Muscle layer of colon (tissue), 2 donors: ENCODE results near the gene LRFN2.

Experiments used
- H3K27ac ChIP-seq: one replicate; pipeline ENCODE4 v1.7.0; 2013; ENCODE audit warnings: low read depth, mild to moderate bottlenecking, low read length, moderate library complexity
- H3K27me3 ChIP-seq, 2 donors: one replicate each; pipeline ENCODE4 v1.7.0; 2013; ENCODE audit warnings: low read length in 2 of 2, mild to moderate bottlenecking in 2 of 2; ENCODE audit not compliant: insufficient read depth in 2 of 2, control insufficient read depth in 1 of 2
- H3K36me3 ChIP-seq: one replicate; pipeline ENCODE4 v1.7.0; 2013; ENCODE audit warnings: mild to moderate bottlenecking, low read length; ENCODE audit not compliant: insufficient read depth
- H3K4me1 ChIP-seq: one replicate; pipeline ENCODE4 v1.7.0; 2013; ENCODE audit warnings: mild to moderate bottlenecking, low read length; ENCODE audit not compliant: insufficient read depth
- H3K4me3 ChIP-seq, 2 donors: one replicate each; pipeline ENCODE4 v1.7.0; 2013; ENCODE audit warnings: low read length in 2 of 2, low read depth in 1 of 2, mild to moderate bottlenecking in 1 of 2, moderate library complexity in 1 of 2
- H3K9ac ChIP-seq: one replicate; pipeline ENCODE4 v1.7.0; 2013; ENCODE audit warnings: low read length
- H3K9me3 ChIP-seq: one replicate; pipeline ENCODE4 v1.7.0; 2013; ENCODE audit warnings: mild to moderate bottlenecking, low read length
- donor health status: abdominal sarcoma.
- donor health status: Adenocarcinoma of cecum.

LRFN2 gene

DNA sequence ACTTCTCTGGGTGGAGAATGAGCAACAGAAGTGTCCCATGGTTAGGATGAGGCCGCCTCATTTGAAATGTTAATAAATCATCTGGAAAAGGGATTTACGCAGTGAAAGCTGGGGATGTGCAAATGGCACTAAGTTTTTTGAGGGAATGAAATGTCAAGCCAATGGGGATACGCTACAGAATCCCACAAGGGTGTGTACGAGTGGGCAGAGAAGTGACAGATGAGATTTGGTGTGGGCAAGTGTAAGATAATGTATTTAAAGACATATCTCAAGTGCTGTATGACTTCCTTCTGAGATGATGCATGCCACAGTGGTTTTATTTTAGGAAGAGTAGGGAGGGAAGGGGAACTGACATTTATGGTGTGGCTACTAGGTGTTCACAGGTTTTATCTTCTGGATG, 100.6 kb downstream of the LRFN2 start:
- Histone ChIP-seq H3K27ac (no peak overlapping the region), H3K4me3 (no peak overlapping the region), H3K4me1 (no peaks in the 10 kb centered on the region), H3K27me3 (peaks cover 0 to 4% of the 10 kb centered on the region in 2 donors), H3K36me3 (no peaks in the 10 kb centered on the region), H3K9me3 (no peaks in the 10 kb centered on the region), H3K9ac (no peak overlapping the region)

DNA sequence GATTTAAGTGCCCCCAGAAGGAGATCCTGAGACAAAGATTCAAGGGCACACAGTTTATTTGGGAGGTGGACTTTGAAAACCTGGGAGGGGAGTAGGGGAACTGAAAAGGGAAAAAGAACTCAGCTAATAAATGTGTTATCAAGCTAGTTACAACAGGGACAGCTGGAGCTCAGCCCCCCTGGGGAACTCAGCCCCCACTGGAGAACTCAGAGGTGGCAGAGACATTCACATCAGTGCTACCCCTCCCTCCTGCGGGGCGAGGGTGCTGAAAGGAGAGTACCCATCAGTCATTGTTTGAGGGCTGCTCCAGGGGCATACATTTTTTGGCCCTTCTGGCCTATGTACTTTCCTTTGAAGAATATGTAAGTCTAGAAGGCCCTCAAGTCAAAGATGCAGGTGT, 101.4 kb downstream of the LRFN2 start:
- Histone ChIP-seq H3K4me1 (no peaks in the 10 kb centered on the region), H3K27ac (no peak overlapping the region), H3K4me3 (no peak overlapping the region), H3K36me3 (no peaks in the 10 kb centered on the region), H3K9me3 (no peaks in the 10 kb centered on the region), H3K27me3 (peaks cover 0 to 4% of the 10 kb centered on the region in 2 donors), H3K9ac (no peak overlapping the region)

DNA sequence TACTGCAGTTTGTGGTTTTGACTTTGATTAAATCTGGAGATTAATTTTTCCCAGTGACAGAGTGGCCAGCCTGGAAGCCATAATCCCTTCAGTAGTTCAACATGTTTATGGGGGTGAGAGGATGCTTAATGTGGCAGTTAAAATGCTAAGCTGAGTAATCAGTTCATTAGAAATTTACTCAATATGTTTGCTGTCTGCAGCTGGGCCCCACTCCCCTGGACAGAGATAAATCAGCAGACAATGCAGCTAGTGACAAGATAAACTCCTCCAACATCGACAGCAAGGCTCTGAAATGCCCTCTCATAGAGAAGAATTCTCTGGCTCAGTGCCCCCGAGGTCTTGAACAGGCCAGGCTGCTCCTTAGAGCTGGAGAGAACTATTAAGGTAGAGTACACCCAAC, 101.9 kb downstream of the LRFN2 start:
- H3K27me3 ChIP-seq, result peaks cover 0 to 4% of the 10 kb centered on the region in 2 donors
- no peak overlapping the region for H3K9ac ChIP-seq
- no peaks in the 10 kb centered on the region for H3K9me3 ChIP-seq
- no peak overlapping the region for H3K27ac ChIP-seq
- H3K4me1 ChIP-seq, result no peaks in the 10 kb centered on the region
- H3K4me3 ChIP-seq, result no peak overlapping the region
- no peaks in the 10 kb centered on the region for H3K36me3 ChIP-seq

DNA sequence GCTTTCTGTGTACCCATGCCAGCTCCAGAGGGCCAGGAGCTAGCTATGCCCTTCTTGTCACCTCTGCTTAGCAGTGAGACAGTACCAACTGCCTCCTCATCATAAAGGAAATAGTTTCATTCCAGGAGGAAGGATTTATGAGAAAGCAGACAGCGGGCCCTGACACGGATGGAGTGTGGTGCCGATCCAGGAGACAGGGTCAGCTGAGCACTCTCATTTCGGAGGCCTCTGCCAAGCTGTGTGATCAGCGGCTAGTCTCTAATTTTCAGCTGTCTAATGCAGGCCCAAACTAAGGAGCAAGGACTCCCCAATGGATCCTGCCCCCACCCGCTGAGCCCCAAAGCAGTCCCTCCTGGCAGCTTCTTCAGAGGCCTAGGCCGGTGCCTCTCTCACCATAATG, 103.1 kb downstream of the LRFN2 start:
- Histone ChIP-seq H3K27ac (no peak overlapping the region), H3K4me1 (no peaks in the 10 kb centered on the region), H3K27me3 (peaks cover 0 to 4% of the 10 kb centered on the region in 2 donors), H3K9me3 (no peaks in the 10 kb centered on the region), H3K9ac (no peak overlapping the region), H3K4me3 (no peak overlapping the region), H3K36me3 (no peaks in the 10 kb centered on the region)

DNA sequence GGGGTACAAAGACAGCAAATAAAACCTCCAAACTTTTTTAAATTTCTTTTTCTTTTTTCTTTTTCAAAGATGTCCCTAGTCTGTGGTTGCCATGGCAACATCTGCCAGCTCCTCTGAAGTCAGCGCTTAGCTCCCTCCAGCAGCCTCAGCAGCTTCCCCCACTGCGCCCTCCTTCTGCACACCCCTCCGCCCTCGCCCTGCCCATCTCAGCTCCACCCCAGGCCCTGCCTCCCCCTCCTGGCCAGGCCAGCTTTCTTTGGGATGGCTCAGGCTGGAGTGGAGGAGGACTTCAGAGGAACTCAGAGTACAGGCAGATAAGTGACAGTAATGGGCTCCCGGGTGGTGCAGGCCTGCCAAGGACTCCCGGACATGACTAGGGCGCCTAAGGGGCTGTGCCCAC, 104.6 kb downstream of the LRFN2 start:
- Histone ChIP-seq H3K9me3 (no peaks in the 10 kb centered on the region), H3K4me1 (no peaks in the 10 kb centered on the region), H3K36me3 (no peaks in the 10 kb centered on the region), H3K4me3 (no peak overlapping the region), H3K27me3 (peaks cover 4% of the 10 kb centered on the region in 2 donors), H3K9ac (no peak overlapping the region), H3K27ac (no peak overlapping the region)

DNA sequence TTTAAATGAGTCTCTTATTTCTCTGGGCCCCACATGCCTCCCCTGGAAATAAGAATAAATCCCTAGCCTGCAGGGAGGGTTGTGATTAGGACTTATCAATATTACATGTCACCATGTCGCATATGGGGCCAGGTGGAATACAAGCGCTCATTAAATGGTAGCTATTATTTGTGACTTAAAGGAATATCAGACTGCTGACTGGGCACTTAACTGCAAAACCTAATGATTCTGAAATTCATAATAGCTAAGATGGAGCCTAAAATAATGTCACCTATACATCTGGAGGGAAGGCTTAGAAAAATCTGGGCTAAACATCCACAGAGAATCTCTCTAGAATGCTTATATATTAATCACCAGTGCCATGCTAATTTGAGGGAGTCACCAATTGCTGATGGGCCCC, 106.5 kb downstream of the LRFN2 start:
- H3K27me3 ChIP-seq, result peaks cover 0 to 4% of the 10 kb centered on the region in 2 donors
- no peak overlapping the region for H3K9ac ChIP-seq
- H3K36me3 ChIP-seq, result no peaks in the 10 kb centered on the region
- H3K27ac ChIP-seq, result no peak overlapping the region
- H3K9me3 ChIP-seq, result no peaks in the 10 kb centered on the region
- H3K4me3 ChIP-seq, result no peak overlapping the region
- no peaks in the 10 kb centered on the region for H3K4me1 ChIP-seq

DNA sequence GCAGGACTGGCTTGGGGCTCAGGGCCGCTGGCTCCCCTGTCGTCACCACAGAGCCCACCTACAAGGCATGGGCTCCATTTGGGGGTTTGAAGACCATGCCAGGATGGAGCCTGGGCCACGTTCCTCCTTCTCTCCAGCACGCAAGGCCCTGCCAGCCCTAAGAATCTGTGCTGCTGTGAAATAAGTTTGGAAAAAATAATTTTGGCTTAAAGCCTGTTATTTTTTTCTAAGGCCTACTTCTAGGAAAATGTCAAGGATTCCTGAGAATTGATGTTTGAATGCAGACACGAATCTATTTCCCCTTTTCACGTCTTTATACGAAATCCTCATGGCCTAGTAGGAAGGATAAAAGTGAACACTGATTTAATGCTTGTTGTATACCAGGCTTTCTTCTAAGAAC, 107.5 kb downstream of the LRFN2 start:
- no peaks in the 10 kb centered on the region for H3K9me3 ChIP-seq
- no peak overlapping the region for H3K27ac ChIP-seq
- no peaks in the 10 kb centered on the region for H3K4me1 ChIP-seq
- H3K4me3 ChIP-seq, result no peak overlapping the region
- no peaks in the 10 kb centered on the region for H3K36me3 ChIP-seq
- peaks cover 0 to 4% of the 10 kb centered on the region in 2 donors for H3K27me3 ChIP-seq
- H3K9ac ChIP-seq, result no peak overlapping the region

DNA sequence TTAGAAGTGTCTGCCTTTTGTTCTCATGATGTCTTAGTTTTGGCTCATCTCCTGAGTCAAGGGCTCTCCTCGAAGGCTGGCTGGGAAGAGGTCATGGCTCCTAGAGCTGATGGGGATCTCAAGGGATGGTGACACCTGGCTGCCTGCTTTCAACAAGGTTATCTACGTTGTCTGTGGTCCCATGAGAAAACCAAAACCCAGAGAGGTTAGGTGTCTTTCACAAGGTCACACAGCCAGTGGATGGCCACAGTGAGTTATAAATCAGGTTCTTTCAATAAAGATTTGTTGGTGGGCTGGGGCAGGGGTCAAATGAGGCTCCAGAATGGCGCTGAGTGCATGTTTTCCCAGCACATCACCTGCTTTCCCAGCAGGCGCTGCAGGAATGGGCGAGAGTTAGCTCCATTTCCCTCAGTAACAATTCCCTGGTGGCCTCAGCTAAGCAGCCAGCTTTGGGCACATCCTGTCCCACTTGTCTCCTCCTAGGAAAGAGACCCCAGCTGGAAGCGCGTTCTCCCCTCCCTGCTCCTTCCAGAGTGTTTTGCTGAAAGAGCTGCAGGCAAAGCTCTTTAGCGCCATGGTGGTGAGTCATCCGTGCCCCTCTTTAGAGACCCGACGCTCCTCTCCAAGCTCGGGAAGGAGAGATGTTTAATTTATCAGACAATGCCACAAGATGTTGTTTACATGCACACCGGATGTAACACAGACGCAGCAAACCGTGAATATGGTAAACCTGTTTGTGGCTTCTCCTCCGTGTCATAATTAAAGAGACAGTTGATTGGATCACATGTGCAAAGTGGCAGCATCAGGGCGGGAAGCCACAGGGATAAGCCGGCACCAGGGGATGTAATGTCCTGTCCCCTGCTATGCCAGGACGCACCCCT, 109.7 kb downstream of the LRFN2 start:
- no peak overlapping the region for H3K27ac ChIP-seq
- peaks cover 0 to 4% of the 10 kb centered on the region in 2 donors for H3K27me3 ChIP-seq
- no peaks in the 10 kb centered on the region for H3K4me1 ChIP-seq
- H3K4me3 ChIP-seq, result no peak overlapping the region
- no peaks in the 10 kb centered on the region for H3K9me3 ChIP-seq
- no peaks in the 10 kb centered on the region for H3K36me3 ChIP-seq
- H3K9ac ChIP-seq, result no peak overlapping the region

DNA sequence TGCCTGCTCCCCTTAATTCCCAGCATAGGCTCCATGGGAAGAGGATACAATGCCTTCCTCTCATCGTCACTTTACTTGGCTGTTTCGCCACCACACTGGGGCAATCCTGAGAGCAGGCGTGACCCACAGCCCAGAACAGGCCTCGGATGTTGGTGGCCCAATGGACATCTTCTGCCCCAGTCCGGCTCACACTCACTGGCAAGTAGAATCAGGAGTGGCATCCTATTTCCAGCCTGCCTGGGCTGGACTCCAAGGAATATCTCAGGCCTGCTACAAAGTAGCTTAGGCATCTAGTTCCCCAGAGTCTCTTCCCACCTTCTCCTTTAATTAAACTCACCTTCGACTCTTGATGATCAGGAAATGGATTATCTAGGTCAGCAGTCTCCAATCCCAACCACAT, 110.5 kb downstream of the LRFN2 start:
- H3K27me3 ChIP-seq, result peaks cover 0 to 4% of the 10 kb centered on the region in 2 donors
- no peak overlapping the region for H3K4me3 ChIP-seq
- H3K27ac ChIP-seq, result no peak overlapping the region
- H3K36me3 ChIP-seq, result no peaks in the 10 kb centered on the region
- no peak overlapping the region for H3K9ac ChIP-seq
- no peaks in the 10 kb centered on the region for H3K4me1 ChIP-seq
- H3K9me3 ChIP-seq, result no peaks in the 10 kb centered on the region

DNA sequence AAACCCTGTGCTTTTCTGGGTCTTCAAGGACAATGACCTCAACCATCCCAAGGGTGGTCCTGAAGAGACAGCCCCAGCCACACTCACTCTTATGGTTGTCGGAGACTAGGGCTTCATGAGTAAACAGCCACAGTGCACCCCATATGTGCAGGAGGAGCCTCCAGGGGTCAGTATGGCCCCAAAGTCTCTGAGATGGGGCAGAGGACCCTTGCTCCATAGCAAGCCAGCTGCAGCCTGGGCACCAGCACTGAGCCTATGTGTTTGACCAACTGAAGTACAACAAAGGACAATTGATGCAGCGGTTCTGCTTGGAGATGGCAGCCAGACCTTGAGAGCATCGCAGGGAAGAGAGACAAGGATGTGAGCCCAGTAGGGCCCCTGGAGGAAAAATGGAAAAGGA, 112.2 kb downstream of the LRFN2 start:
- peaks cover 0 to 4% of the 10 kb centered on the region in 2 donors for H3K27me3 ChIP-seq
- H3K27ac ChIP-seq, result no peak overlapping the region
- no peaks in the 10 kb centered on the region for H3K9me3 ChIP-seq
- no peak overlapping the region for H3K9ac ChIP-seq
- no peaks in the 10 kb centered on the region for H3K4me1 ChIP-seq
- H3K4me3 ChIP-seq, result no peak overlapping the region
- no peaks in the 10 kb centered on the region for H3K36me3 ChIP-seq

DNA sequence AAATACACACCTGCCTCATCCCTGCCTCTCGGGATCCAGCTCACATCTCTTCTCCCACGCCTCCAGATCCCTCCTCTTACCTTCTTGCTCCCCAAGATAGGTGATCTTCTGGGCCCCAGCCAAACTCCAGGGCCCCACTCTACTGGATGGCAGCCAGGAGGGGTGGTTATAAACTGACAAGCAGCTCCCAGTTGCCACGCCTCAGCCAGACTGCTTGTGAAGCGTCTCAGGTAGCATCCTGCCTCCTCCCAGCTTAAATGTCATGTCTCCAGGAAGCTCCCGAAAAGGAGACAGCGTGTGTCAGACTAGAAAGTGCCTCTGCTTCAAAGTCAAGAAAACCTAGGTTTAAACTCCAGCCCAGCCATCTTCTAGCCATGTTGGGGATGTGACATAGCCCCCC, 114.1 kb downstream of the LRFN2 start:
- Histone ChIP-seq H3K27me3 (peaks cover 0 to 3% of the 10 kb centered on the region in 2 donors), H3K4me3 (no peak overlapping the region), H3K36me3 (no peaks in the 10 kb centered on the region), H3K27ac (no peak overlapping the region), H3K9me3 (no peaks in the 10 kb centered on the region), H3K9ac (no peak overlapping the region), H3K4me1 (no peaks in the 10 kb centered on the region)

DNA sequence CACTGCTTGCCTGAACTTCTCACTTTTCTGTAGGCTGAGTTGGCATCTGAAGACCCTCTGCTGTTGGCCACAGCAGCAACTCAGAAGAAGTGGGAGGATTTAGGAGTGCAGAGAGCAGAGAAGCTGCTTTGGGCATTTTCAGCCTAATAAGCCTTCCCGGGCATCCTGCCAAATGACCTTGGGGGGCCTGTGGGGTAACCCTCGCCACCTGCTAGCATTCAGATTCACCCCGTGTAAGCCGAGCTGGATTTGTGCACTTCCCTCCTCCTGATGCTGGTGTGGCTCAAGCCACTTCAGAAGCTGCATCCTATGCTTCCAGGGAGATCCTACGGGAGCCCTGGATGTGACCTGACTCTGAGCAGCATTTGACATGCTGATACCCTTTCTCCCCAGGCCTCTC, 114.8 kb downstream of the LRFN2 start:
- H3K9ac ChIP-seq, result no peak overlapping the region
- H3K4me3 ChIP-seq, result no peak overlapping the region
- H3K9me3 ChIP-seq, result no peaks in the 10 kb centered on the region

More for the DNA sequence above, 114.8 kb downstream of the LRFN2 start:
- Histone ChIP-seq H3K4me1 (no peaks in the 10 kb centered on the region), H3K36me3 (no peaks in the 10 kb centered on the region), H3K27me3 (no peaks in the 10 kb centered on the region), H3K27ac (no peak overlapping the region)
